WTC11 (cell line): Measurements from ENCODE around the gene RNF149. TPM values are rescaled to one million over a fixed set of nuclear protein-coding genes. Genes with fewer than 3 reads are reported as not detected.

Experiments used
- ATAC-seq: fragments of 200-7000 bp; cut with Tn5 transposase; 2 replicates; pipeline ENCODE4 v1.10.0; 2021; ENCODE audit warnings: mild to moderate bottlenecking, moderate library complexity
- CTCF ChIA-PET: fragments of 300-600 bp; sonication (Branson Sonifier 250); formaldehyde crosslinking; loops from one replicate; lab custom pipeline; 2021; ENCODE audit warnings: antibody characterized with exemption; lab: Charles Lee
- POLR2A ChIA-PET: fragments of 350-600 bp; sonication (Branson Sonifier 250); formaldehyde crosslinking; loops from one replicate; lab custom pipeline; 2021; ENCODE audit warnings: antibody characterized with exemption; lab: Charles Lee
- DNase-seq: peaks from one replicate; pipeline ENCODE4 v3.0.0; 2021; ENCODE audit warnings: low spot score
- H3K27ac Mint-ChIP-seq: 2 replicates; pipeline ENCODE4 v1.8.0; 2021; ENCODE audit warnings: mixed read lengths
- H3K27me3 Mint-ChIP-seq: 2 replicates; pipeline ENCODE4 v1.8.0; 2021; ENCODE audit warnings: low read depth, mild to moderate bottlenecking, moderate library complexity, mixed read lengths
- H3K36me3 Mint-ChIP-seq: 2 replicates; pipeline ENCODE4 v1.8.0; 2021; ENCODE audit warnings: mixed read lengths
- H3K4me1 Mint-ChIP-seq: 2 replicates; pipeline ENCODE4 v1.8.0; 2022; ENCODE audit warnings: mixed read lengths
- H3K4me3 Mint-ChIP-seq: 2 replicates; pipeline ENCODE4 v1.8.0; 2021; ENCODE audit warnings: mild to moderate bottlenecking, moderate library complexity, mixed read lengths
- H3K9me3 Mint-ChIP-seq: 2 replicates; pipeline ENCODE4 v1.8.0; 2021; ENCODE audit warnings: mixed read lengths
- ARID4B ChIP-seq: sonication (generic); formaldehyde crosslinking; IDR thresholded peaks from 2 replicates; pipeline ENCODE4 v1.8.0; 2023; ENCODE audit warnings: missing genetic modification reagents, mild to moderate bottlenecking, borderline replicate concordance
- ATF3 ChIP-seq: sonication (generic); formaldehyde crosslinking; conservative IDR thresholded peaks from 2 replicates; pipeline ENCODE4 v1.8.1; 2022; ENCODE audit warnings: mild to moderate bottlenecking, missing genetic modification reagents
- CREM ChIP-seq: sonication (generic); formaldehyde crosslinking; IDR thresholded peaks from 2 replicates; pipeline ENCODE4 v1.8.1; 2022; ENCODE audit warnings: mild to moderate bottlenecking, missing genetic modification reagents, moderate library complexity
- CTCF ChIP-seq: fragments of 200-600 bp; IDR thresholded peaks from 2 replicates; pipeline ENCODE4 v1.8.0; 2022; ENCODE audit warnings: antibody characterized with exemption
- EMX1 ChIP-seq: fragments of 250-450 bp; sonication (Bioruptor Pico); IDR thresholded peaks from 2 replicates; pipeline ENCODE4 v1.8.0; 2021; ENCODE audit warnings: mild to moderate bottlenecking
- FOXJ3 ChIP-seq: sonication (generic); formaldehyde crosslinking; IDR thresholded peaks from 2 replicates; pipeline ENCODE4 v1.9.0; 2021; ENCODE audit warnings: missing genetic modification reagents, mild to moderate bottlenecking, borderline replicate concordance
- GABPB1 ChIP-seq: sonication (generic); formaldehyde crosslinking; IDR thresholded peaks from 2 replicates; pipeline ENCODE4 v1.8.1; 2023; ENCODE audit warnings: mild to moderate bottlenecking, missing genetic modification reagents
- JUN ChIP-seq: sonication (generic); formaldehyde crosslinking; IDR thresholded peaks from 2 replicates; pipeline ENCODE4 v1.8.0; 2023; ENCODE audit warnings: mild to moderate bottlenecking, missing genetic modification reagents
- KAT7 ChIP-seq: sonication (generic); formaldehyde crosslinking; IDR thresholded peaks from 2 replicates; pipeline ENCODE4 v1.8.1; 2023; ENCODE audit warnings: missing genetic modification reagents, mild to moderate bottlenecking, borderline replicate concordance
- NR1H2 ChIP-seq: sonication (generic); formaldehyde crosslinking; IDR thresholded peaks from 2 replicates; pipeline ENCODE4 v1.9.0; 2021; ENCODE audit warnings: mild to moderate bottlenecking, moderate library complexity, missing genetic modification reagents
- NR3C1 ChIP-seq: sonication (generic); formaldehyde crosslinking; conservative IDR thresholded peaks from 2 replicates; pipeline ENCODE4 v1.8.1; 2023; ENCODE audit warnings: low read depth, mild to moderate bottlenecking, missing genetic modification reagents
- PRRX2 ChIP-seq: fragments of 250-450 bp; sonication (Bioruptor Pico); IDR thresholded peaks from 2 replicates; pipeline ENCODE4 v1.8.0; 2021; ENCODE audit warnings: mild to moderate bottlenecking
- SMAD4 ChIP-seq: sonication (generic); formaldehyde crosslinking; IDR thresholded peaks from 2 replicates; pipeline ENCODE4 v1.8.0; 2022; ENCODE audit warnings: mild to moderate bottlenecking, missing genetic modification reagents
- SOX15 ChIP-seq: fragments of 250-450 bp; sonication (Bioruptor Pico); IDR thresholded peaks from 2 replicates; pipeline ENCODE4 v1.9.0; 2021; ENCODE audit warnings: mild to moderate bottlenecking
- TEAD1 ChIP-seq: sonication (generic); formaldehyde crosslinking; IDR thresholded peaks from 2 replicates; pipeline ENCODE4 v1.8.0; 2022; ENCODE audit warnings: mild to moderate bottlenecking, missing genetic modification reagents
- TP53 ChIP-seq: sonication (generic); formaldehyde crosslinking; IDR thresholded peaks from 2 replicates; pipeline ENCODE4 v1.8.1; 2023; ENCODE audit warnings: mild to moderate bottlenecking, missing genetic modification reagents
- USF1 ChIP-seq: sonication (generic); formaldehyde crosslinking; IDR thresholded peaks from 2 replicates; pipeline ENCODE4 v1.8.0; 2022; ENCODE audit warnings: mild to moderate bottlenecking, missing genetic modification reagents
- ZBTB21 ChIP-seq: sonication (generic); formaldehyde crosslinking; IDR thresholded peaks from 2 replicates; pipeline ENCODE4 v1.8.1; 2023; ENCODE audit warnings: mild to moderate bottlenecking, missing genetic modification reagents, borderline replicate concordance
- ZNF138 ChIP-seq: sonication (generic); formaldehyde crosslinking; conservative IDR thresholded peaks from 2 replicates; pipeline ENCODE4 v1.8.1; 2022; ENCODE audit warnings: mild to moderate bottlenecking, moderate library complexity, missing genetic modification reagents
- ZNF425 ChIP-seq: fragments of 250-450 bp; sonication (Bioruptor Pico); conservative IDR thresholded peaks from 2 replicates; pipeline ENCODE4 v1.9.0; 2021; ENCODE audit warnings: mild to moderate bottlenecking
- ZNF512 ChIP-seq: sonication (generic); formaldehyde crosslinking; IDR thresholded peaks from 2 replicates; pipeline ENCODE4 v1.8.1; 2022; ENCODE audit warnings: missing genetic modification reagents, borderline replicate concordance
- ZNF532 ChIP-seq: fragments of 250-450 bp; sonication (Bioruptor Pico); IDR thresholded peaks from 2 replicates; pipeline ENCODE4 v1.9.0; 2021; ENCODE audit warnings: mild to moderate bottlenecking, borderline replicate concordance
- total RNA-seq: library from RNA; stranded (reverse); gene quantifications from 3 replicates; pipeline ENCODE4 v1.2.3, GENCODE V29; 2021

The RNF149 gene
- total RNA-seq, 1 experiment from 2014 or later = 25.6 TPM

GRCh38 chr2:101297383-101297782 lies 11.1 kb downstream of the RNF149 start:
- peaks cover 14% of the 10 kb centered on the region for H3K4me1 Mint-ChIP-seq
- peaks cover 17% of the 10 kb centered on the region for H3K36me3 Mint-ChIP-seq
- H3K9me3 Mint-ChIP-seq = no peaks in the 10 kb centered on the region
- POLR2A ChIA-PET = no interaction called here
- H3K27me3 Mint-ChIP-seq = no peaks in the 10 kb centered on the region
- CTCF ChIA-PET = no interaction called here
- DNase-seq (no peak), ATAC-seq (no peak)
- no peak overlapping the region for H3K27ac Mint-ChIP-seq
- H3K4me3 Mint-ChIP-seq = no peak overlapping the region
- no peak for TF ChIP-seq SMAD4 (CRISPR knock-in tag)
- no peak for TF ChIP-seq ATF3 (CRISPR knock-in tag)
- no peak for TF ChIP-seq EMX1 (CRISPR knock-in tag)
- no peak for TF ChIP-seq ZNF138 (CRISPR knock-in tag)
- TF ChIP-seq CTCF = no peak
- no peak for TF ChIP-seq TP53 (CRISPR knock-in tag)
- TF ChIP-seq PRRX2 (CRISPR knock-in tag) = no peak
- TF ChIP-seq USF1 (CRISPR knock-in tag) = no peak
- TF ChIP-seq GABPB1 = no peak
- no peak for TF ChIP-seq ZNF532
- TF ChIP-seq JUN (CRISPR knock-in tag) = no peak
- no peak for TF ChIP-seq KAT7
- no peak for TF ChIP-seq TEAD1 (CRISPR knock-in tag)
- no peak for TF ChIP-seq NR3C1 (CRISPR knock-in tag)
- no peak for TF ChIP-seq CREM (CRISPR knock-in tag)
- TF ChIP-seq ZBTB21 (CRISPR knock-in tag) = no peak
- no peak for TF ChIP-seq SOX15 (CRISPR knock-in tag)

- POLR2A ChIA-PET = no interaction called here
- CTCF ChIA-PET = no interaction called here
- H3K9me3 Mint-ChIP-seq = no peaks in the 10 kb centered on the region
- ATAC-seq = no peak
- no peaks in the 10 kb centered on the region for H3K27me3 Mint-ChIP-seq
- H3K4me1 Mint-ChIP-seq = peaks cover 14% of the 10 kb centered on the region
- no peak overlapping the region for H3K4me3 Mint-ChIP-seq
- no peak overlapping the region for H3K27ac Mint-ChIP-seq
- no peak for TF ChIP-seq ZBTB21 (CRISPR knock-in tag)
- no peak for TF ChIP-seq EMX1 (CRISPR knock-in tag)
- TF ChIP-seq ZNF425 (CRISPR knock-in tag) = no peak
- no peak for TF ChIP-seq FOXJ3 (CRISPR knock-in tag)
- no peak for TF ChIP-seq ARID4B (CRISPR knock-in tag)
- no peak for TF ChIP-seq ZNF512
- no peak for TF ChIP-seq NR1H2
- H3K36me3 Mint-ChIP-seq = peaks cover 22% of the 10 kb centered on the region
- no peak for DNase-seq
These were observed 12.1 kb downstream of the RNF149 start for GRCh38 chr2:101296371-101296770.
